DMS114 treated with DMSO at 0.1 percent for 48 hours (cell line): ENCODE data around the gene FARP1.

Experiments
- DNase-seq: peaks from one replicate; lab custom pipeline; 2025; ENCODE audit not compliant: unreplicated experiment; lab: John Stamatoyannopoulos, UW

Gene FARP1

DNA sequence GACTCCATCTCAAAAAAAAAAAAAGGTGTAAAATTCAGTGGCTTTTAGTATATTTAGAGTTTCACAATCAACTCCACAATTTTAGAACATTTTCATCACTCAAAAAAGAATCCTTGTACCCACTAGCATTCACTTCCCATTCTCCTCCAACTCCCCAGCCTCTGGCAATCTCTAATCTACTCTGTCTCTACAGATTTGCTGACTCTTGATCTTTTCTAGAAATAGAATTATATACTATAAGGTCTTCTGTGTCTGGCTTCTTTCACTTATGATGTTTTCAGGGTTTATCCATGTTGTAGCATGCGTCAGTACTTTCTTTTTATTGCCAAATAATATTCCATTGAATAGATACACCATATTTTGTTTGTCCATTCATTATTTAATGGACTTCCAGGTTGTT lies 8.0 kb upstream of the FARP1 start:
- DNase-seq, result no peak

DNA sequence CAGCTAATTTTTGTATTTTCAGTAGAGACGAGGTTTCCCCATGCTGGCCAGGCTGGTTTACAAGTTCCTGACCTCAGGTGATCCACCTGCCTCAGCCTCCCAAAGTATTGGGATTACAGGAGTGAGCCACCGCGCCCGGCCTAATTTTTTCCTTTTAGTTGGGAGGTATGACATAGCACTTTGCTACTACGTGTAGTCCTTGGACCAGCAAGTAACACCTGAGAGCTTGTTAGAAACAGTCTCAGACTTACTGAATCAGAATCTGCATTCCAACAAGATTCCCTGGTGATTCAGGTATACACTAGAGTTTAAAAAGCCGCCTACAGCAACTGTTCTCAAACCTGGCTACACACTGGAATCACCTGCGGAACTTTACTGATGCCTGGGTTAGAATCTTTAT lies 1.8 kb upstream of the FARP1 start:
- DNase-seq, result no peak

DNA sequence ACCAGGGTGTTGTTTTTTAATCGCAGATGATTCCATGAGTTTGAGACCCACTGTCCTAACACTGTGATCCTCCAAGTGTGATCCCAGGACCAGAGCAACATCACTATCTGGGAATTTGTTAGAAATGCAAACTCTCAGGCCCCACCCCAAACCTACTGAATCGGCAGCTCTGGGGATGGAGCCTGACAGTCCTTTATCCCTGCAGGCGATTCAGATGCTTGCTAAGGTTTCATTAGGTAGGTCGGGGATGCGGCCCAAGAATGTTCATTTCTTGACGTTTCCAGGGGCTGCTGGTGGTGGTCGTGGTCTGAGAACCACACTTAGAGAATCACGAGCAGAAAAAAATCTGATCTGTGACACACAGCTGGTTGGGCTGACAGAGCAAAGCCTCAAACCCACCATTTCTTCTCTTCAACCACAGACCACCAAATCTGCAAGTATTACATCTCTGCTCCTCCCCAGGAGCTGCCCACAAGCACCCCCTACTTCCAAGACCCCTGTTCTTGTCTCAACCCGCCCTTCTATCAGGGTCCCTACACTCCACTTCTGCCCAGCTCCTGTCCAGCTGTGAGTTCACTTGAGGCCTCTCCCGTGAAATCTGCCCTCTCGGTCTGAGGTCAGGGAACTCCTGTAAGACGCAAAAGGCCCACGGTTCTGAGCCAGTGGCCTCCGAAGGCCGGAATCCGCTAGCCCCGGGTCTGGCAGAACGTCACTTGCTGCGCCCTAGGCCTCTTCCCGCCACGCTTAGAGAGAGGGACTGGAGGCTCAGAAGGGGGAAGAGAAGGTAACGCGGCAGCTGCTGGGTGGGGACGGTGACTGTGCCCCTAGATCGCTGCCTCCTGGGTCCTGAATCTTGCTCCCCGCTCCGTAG lies 1.1 kb upstream of the FARP1 start:
- no peak for DNase-seq

GRCh38 chr13:98143157-98143553 lies 261 bp downstream of the FARP1 start:
- DNase-seq, result no peak

DNA sequence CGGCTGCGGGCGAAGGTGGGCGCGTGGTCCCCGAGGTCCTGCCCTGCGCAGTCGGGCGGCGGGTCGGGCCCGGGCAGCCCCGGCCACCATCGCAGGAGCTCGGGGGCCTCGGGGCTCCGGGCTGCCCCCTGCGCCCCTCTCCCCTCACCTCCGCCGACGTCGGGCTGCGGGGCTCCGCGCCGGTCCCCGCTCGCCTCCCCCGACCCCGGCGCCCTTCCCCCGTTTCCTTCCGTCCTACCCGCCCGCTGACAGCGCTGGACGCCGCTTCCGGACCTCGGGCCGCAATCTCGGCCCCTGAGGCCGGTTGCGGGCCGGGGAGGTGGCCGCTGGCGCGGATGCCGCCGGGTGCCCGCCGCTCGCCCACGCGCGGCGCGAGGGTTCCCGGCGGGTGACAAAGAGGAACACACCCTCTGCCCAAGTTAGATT lies 720 bp downstream of the FARP1 start:
- DNase-seq, result no peak

GRCh38 chr13:98144027-98144741 lies 1.3 kb downstream of the FARP1 start:
- no peak for DNase-seq

- no peak for DNase-seq
These were observed 2.0 kb downstream of the FARP1 start for GRCh38 chr13:98144801-98145350.

DNA sequence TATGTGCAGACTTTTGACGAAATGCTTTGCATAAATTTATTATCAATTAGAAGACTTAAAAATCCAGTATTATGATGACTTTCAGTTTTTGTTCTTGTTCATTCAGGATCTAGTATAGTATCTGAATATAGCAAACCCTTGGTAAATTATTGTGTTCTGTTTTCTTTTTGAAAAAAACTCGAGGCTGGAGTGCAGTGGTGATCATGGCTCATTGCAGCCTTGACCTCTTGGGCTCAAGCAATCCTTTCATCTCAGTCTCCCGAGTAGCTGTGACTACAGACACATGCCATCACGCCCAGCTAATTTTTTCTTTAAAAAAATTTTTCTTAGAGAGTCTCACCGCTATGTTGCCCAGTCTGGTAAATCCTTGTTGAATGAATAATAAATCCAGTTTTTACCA lies 4.6 kb downstream of the FARP1 start:
- DNase-seq, result no peak

DNA sequence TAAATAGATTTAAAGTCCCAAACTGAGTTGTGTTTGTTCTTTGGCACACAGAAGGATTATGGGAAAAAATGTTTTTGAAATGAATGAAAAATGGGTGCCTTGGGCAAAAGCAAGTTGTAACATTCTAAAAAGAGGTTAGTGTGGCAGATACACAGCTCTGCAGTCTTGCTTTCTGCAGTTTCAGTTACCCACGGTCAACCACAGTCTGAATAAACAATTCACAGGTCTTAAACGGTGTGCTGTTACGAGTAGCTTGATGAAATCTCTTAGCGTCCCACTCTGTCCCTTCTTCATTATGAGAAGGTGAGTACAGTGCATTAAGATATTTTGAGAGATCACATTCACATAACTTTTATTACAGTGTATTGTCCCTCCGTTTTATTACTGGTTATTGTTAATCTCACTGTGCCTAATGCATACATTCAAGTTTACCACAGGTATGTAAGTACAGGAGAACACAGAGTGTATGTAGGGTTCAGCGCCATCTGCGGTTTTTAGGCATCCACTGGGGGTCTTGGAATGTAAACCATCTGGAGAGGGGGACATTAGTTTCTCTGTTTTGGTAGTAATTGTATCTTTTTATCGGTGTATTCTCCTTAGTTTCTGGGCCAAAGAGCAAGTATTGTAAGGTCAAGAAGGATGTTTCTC lies 8.1 kb downstream of the FARP1 start:
- DNase-seq, result no peak

DNA sequence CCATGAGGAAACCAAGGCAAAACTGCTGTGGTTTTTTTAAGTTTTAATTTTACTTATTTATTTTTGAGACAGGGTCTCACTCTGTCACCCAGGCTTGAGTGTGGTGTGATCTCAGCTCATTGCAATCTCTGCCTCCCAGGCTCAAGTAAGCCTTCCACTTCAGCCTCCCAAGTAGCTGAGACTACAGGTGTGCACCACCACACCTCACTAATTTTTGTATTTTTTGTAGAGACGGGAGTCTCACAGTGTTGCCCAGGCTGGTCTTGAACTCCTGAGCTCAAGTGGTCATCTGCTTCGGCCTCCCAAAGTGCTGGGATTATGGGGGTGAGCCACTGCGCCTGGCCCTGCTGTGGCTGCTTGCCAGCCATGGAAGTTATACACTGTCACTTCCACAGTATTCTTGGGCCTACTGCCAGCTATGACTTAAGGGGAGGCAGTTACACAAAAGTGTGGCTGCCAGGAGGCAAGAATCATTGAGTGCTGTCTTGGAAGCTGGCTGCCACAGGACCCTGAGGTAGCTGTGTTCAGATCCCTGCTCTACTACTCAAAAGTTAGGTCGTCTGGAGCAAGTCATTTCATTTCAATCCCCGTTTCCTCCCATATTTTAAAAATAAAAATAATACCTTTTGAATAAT lies 12.7 kb downstream of the FARP1 start:
- no peak for DNase-seq

DNA sequence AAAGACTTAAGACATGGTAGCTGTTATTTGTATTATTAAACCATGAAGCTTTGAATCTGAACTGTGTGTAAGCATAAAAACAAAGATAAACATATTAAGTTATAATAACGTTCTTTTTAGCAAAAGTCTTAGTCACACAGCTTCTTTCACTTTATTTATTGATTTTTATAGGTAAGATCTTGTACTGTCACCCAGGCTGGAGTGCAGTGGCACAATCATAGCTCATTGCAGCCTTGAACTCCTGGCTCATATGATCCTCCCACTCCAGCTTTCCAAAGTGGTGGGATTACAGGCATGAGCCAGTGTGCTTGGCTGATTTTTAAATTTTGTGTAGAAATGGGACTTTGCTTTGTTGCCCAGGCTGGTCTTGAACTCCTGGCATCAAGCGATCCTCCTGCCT lies 13.4 kb downstream of the FARP1 start:
- DNase-seq, result no peak

DNA sequence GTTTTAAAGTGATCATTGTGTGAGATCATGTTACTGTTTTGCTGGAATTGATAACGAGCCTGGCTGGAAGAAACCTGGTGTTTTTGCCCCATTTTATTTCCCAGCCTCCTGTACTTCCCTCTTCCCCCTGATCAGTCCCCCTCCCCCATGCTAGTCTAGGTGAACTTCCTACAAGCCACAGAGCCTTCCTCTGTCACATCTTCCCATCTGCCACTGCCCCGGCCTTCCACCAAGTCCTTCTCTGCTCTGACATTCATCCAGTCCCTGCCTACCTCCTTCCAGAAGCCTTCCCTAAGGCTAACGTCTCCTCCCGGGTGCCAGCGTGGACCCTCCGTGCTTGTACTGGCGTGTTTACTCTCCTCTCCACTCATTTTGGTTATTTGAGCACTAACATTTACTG lies 14.3 kb downstream of the FARP1 start:
- DNase-seq, result no peak

DNA sequence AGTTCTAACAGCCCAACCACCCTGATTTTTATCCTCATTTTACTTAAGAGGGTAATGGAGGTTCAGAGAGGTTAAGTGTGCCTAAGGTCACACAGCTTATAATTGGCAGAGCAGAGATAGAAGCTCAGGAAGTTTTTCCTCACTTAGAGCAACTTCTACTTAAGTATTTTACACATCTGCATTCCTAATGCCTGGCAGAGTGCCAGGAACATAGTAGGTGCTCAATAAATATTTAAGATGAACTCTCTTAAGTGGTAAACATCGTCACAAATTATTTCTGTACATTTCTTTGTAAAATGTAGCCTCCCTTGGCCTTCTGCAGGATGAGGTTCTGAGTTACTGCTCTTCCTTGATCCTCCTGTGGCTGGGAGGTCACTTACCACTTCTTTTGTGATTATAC lies 14.7 kb downstream of the FARP1 start:
- no peak for DNase-seq

GRCh38 chr13:98158172-98158899 lies 15.4 kb downstream of the FARP1 start:
- DNase-seq, result no peak

- no peak for DNase-seq
These were observed 20.0 kb downstream of the FARP1 start for GRCh38 chr13:98162935-98163334.

- DNase-seq, result no peak
These were observed 26.4 kb downstream of the FARP1 start for GRCh38 chr13:98169331-98169730.

DNA sequence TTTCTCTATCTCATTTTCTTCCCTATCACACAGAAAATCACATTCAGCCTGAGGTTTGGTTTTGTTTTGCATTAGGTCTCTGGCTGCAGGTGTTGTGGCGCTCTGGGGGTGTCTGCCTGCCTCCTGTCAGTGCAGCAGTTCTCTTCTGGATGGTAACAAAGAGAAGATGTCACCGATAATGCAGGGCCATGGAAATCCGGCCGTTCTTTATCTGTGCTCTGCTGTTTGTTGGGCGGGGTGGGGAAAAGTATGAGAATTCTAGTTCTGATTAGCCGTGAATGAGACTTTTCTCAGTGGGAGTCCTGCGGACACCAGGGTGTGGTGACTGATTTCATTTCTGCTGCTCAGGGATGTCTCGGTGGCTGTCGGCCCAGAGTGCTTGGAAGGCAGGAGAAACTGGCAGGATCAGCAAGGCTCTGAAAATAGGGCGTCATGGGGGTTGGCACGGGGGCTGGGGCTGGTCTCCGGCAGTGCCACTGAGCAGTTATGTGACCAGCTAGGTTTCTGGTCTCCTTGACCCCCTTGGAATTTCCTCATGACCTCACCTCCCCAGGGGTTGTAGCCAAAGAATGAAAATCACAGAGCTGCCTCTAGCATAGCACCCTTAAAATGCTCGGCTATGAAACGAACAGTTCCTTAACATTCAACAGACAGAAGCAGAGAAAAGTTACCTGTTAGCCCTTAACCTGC lies 29.2 kb downstream of the FARP1 start:
- DNase-seq, result no peak

- DNase-seq, result no peak
These were observed 29.9 kb downstream of the FARP1 start for GRCh38 chr13:98172590-98173422.
